ENCODE measurements around the gene DCUN1D4.

DCUN1D4 gene

DNA sequence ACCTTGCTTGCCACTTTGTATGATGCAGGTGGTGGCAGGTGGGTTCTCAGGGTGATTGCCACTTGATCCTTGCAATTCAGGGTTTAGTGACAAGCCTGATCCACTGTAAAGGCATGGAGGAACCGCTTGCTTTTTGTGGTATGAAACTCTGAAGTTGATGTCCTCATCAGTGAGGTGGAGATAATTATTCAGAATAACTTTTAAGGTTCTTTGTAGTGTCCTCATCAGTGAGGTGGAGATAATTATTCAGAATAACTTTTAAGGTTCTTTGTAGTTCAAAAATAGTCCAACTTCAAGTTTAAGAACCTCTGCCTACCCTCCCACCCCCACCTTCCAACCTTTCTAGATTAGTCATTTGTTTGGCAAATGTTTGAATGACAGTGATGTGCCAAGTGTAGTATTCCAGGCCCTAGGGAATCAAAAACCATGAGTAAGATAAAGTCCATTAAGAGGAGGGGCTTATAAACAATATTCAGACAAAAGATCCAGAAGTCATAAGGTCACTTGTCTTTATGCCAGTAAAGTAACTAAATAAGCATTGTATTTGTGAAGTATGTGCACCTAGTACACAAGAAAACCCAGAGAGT lies 51.2 kb downstream of the DCUN1D4 start:
- Mint-ChIP-seq H3K4me1 (ENCODE audit: low read depth) (peaks cover 11% of the 10 kb centered on the region), H3K36me3 (ENCODE audit: low read depth) (peaks cover 2% of the 10 kb centered on the region), H3K4me3 (no peak overlapping the region), H3K9me3 (no peaks in the 10 kb centered on the region), H3K27me3 (ENCODE audit: low read depth) (no peaks in the 10 kb centered on the region), H3K27ac (peak overlapping the region; percentile 14)
- DNase-seq (ENCODE audit: low spot score), result no peak

GRCh38 chr4:51895158-51895557 lies 52.2 kb downstream of the DCUN1D4 start:
- H3K27ac Mint-ChIP-seq, result peak overlapping the region; percentile 16

DNA sequence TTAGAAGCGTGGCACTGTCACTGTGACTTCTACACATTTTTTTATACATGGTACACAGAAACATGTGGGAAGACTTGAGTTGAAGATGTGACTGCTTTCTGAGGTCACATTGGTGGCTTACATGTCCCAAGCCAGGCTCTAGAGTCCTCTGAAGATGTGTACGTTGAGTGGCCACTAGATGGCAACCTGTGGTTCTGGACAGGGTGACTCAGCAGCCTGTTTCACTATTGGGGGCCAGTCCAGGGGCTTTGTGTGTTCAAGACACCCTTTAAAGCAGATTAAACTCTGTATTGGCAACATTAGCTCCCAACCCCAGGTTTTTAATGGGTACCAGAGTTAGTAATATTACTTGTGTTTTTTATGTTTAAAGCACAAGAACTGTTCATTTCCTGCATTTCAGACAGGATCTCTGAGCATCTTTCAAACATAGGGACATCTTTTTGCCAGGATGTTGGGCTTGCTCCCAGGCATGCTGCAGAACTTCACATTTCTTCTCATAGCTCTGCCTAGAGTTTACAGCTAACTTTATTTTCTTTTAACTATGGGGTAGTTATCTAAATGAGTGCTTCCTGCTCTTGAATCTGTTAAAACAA lies 53.0 kb downstream of the DCUN1D4 start:
- H3K4me1 Mint-ChIP-seq (ENCODE audit: low read depth), result peaks cover 11% of the 10 kb centered on the region
- H3K4me3 Mint-ChIP-seq, result no peak overlapping the region
- H3K9me3 Mint-ChIP-seq, result no peaks in the 10 kb centered on the region
- peaks cover 2% of the 10 kb centered on the region for H3K36me3 Mint-ChIP-seq (ENCODE audit: low read depth)
- peak; percentile 47 for DNase-seq (ENCODE audit: low spot score)
- no peaks in the 10 kb centered on the region for H3K27me3 Mint-ChIP-seq (ENCODE audit: low read depth)
- H3K27ac Mint-ChIP-seq, result peak overlapping the region; percentile 54

More at GRCh38 chr4:51895158-51895557, 52.2 kb downstream of the DCUN1D4 start:
- H3K36me3 Mint-ChIP-seq (ENCODE audit: low read depth), result peaks cover 2% of the 10 kb centered on the region
- H3K27me3 Mint-ChIP-seq (ENCODE audit: low read depth), result no peaks in the 10 kb centered on the region
- H3K9me3 Mint-ChIP-seq, result no peaks in the 10 kb centered on the region
- DNase-seq (ENCODE audit: low spot score), result no peak
- peaks cover 11% of the 10 kb centered on the region for H3K4me1 Mint-ChIP-seq (ENCODE audit: low read depth)
- H3K4me3 Mint-ChIP-seq, result no peak overlapping the region

- peaks cover 10% of the 10 kb centered on the region for H3K4me1 Mint-ChIP-seq (ENCODE audit: low read depth)
- H3K9me3 Mint-ChIP-seq, result no peaks in the 10 kb centered on the region
- no peak for DNase-seq (ENCODE audit: low spot score)
- H3K27me3 Mint-ChIP-seq (ENCODE audit: low read depth), result no peaks in the 10 kb centered on the region
- no peak overlapping the region for H3K27ac Mint-ChIP-seq
- no peak overlapping the region for H3K4me3 Mint-ChIP-seq
- H3K36me3 Mint-ChIP-seq (ENCODE audit: low read depth), result peaks cover 17% of the 10 kb centered on the region
Observed at GRCh38 chr4:51901363-51901762, 58.4 kb downstream of the DCUN1D4 start.

DNA sequence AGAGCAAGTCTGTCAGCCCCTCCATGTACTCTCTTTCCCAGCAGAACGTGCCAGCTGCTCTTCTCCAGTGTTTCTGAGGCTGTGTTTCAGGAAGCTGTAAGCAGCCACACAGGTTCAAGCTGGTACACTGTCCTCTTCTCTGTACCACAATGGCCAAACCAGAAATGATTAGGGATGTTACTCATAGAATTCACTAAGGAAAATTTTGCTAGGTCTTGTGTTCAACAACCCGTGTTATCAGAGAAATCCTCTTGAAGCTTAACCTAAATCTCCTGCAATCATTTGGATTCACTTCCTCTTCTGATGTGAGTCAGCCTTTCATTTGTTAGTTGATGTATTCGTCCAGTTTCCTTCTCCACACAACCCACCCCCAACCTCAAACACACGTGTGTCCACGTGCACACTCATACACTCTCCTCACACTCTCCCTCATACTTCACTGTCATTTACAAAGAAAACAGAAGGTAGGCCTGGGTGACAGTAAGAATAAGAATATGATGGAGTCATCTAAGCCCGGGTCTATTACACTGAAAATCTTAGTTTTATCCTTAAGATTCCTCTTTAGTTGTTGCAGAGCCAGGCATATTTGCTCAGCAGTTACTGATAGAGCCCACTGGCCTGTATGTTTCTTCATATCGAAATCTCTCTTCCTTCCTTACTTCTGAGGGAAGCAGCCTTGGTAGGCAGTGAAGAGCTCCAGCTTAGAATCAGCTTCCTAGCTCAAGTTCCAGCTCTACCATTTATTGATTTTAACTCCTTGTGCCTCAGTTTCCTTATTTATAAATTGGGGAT lies 63.4 kb downstream of the DCUN1D4 start:
- H3K36me3 Mint-ChIP-seq (ENCODE audit: low read depth), result peaks cover 27% of the 10 kb centered on the region
- H3K27me3 Mint-ChIP-seq (ENCODE audit: low read depth), result no peaks in the 10 kb centered on the region
- H3K4me3 Mint-ChIP-seq, result no peak overlapping the region
- DNase-seq (ENCODE audit: low spot score), result no peak
- H3K4me1 Mint-ChIP-seq (ENCODE audit: low read depth), result peaks cover 9% of the 10 kb centered on the region
- H3K9me3 Mint-ChIP-seq, result no peaks in the 10 kb centered on the region
- H3K27ac Mint-ChIP-seq, result peak overlapping the region; percentile 13

GRCh38 chr4:51907006-51907669 lies 64.2 kb downstream of the DCUN1D4 start:
- Mint-ChIP-seq H3K27me3 (ENCODE audit: low read depth) (no peaks in the 10 kb centered on the region), H3K4me3 (no peak overlapping the region), H3K9me3 (no peaks in the 10 kb centered on the region), H3K27ac (no peak overlapping the region), H3K36me3 (ENCODE audit: low read depth) (peaks cover 29% of the 10 kb centered on the region), H3K4me1 (ENCODE audit: low read depth) (peaks cover 9% of the 10 kb centered on the region)
- no peak for DNase-seq (ENCODE audit: low spot score)

- H3K9me3 Mint-ChIP-seq, result no peaks in the 10 kb centered on the region
- no peaks in the 10 kb centered on the region for H3K27me3 Mint-ChIP-seq (ENCODE audit: low read depth)
- H3K27ac Mint-ChIP-seq, result no peak overlapping the region
- H3K4me1 Mint-ChIP-seq (ENCODE audit: low read depth), result peaks cover 9% of the 10 kb centered on the region
- DNase-seq (ENCODE audit: low spot score), result no peak
- no peak overlapping the region for H3K4me3 Mint-ChIP-seq
- peaks cover 43% of the 10 kb centered on the region for H3K36me3 Mint-ChIP-seq (ENCODE audit: low read depth)
Observed at GRCh38 chr4:51909236-51909703, 66.3 kb downstream of the DCUN1D4 start.

DNA sequence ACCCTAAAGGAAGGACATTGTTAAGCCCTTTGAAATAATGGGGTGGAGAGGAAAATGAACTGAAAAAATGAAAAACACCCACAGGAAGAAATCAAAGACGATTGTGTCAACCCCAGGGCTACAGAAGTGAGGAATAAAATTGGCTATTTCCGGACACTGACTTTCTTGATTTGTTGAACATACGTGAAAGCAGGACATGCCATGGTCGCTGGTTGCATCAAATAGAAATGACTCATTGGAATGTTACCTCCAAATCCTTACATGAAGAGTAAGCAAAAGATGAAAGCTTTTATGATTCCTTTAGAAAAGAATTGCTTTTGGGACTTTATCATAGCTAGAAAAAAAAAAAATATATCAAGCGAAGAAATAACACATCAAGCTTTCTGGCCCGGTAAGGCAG lies 75.3 kb downstream of the DCUN1D4 start:
- Mint-ChIP-seq H3K36me3 (ENCODE audit: low read depth) (peaks cover 24% of the 10 kb centered on the region), H3K27ac (no peak overlapping the region), H3K4me1 (ENCODE audit: low read depth) (no peaks in the 10 kb centered on the region)

DNA sequence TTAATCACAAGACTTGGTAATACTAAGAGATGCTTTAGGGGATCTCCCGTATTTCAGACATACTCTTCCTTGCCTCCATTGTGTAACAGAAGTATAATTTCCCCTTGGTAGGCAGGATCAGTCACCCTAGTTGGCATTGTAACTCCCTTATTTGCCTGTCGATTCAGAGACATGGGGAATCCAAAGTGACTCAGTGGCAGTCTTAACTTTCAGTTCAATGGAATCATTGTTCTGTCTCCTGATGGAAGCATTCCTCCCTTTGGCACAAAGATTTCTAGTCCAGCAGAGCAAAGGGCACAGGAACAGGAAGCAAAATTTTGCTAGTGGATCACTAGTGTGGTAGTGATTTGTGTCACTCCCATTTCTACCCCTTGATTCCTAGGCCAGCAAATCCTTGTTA lies 80.4 kb downstream of the DCUN1D4 start:
- Mint-ChIP-seq H3K9me3 (no peaks in the 10 kb centered on the region), H3K27me3 (ENCODE audit: low read depth) (no peaks in the 10 kb centered on the region), H3K36me3 (ENCODE audit: low read depth) (no peaks in the 10 kb centered on the region), H3K27ac (no peak overlapping the region), H3K4me1 (ENCODE audit: low read depth) (no peaks in the 10 kb centered on the region), H3K4me3 (no peak overlapping the region)
- DNase-seq (ENCODE audit: low spot score), result no peak

More for the DNA sequence above, 75.3 kb downstream of the DCUN1D4 start:
- H3K9me3 Mint-ChIP-seq, result peaks cover 9% of the 10 kb centered on the region
- no peak for DNase-seq (ENCODE audit: low spot score)
- H3K4me3 Mint-ChIP-seq, result no peak overlapping the region
- H3K27me3 Mint-ChIP-seq (ENCODE audit: low read depth), result no peaks in the 10 kb centered on the region

DNA sequence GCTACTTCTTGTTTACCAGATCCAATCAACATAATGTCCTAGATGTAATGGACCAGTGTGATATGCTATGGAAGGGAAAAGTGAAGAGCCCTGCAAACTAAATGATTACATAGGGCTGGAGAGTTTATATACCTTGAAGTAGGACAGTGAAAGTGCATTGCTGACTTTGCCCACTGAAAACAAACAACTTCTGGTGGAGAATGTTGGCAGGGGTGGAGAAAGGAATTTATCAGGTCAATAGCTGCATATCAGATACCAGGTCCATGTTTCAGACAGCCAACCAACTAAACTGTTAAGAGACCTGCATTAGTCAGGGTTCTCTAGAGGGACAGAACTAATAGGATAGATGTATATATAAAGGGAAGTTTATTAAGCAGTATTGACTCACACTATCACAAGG lies 82.4 kb downstream of the DCUN1D4 start:
- Mint-ChIP-seq H3K27me3 (ENCODE audit: low read depth) (peaks cover 2% of the 10 kb centered on the region), H3K27ac (no peak overlapping the region), H3K9me3 (no peaks in the 10 kb centered on the region), H3K4me1 (ENCODE audit: low read depth) (no peaks in the 10 kb centered on the region), H3K36me3 (ENCODE audit: low read depth) (no peaks in the 10 kb centered on the region), H3K4me3 (no peak overlapping the region)
- no peak for DNase-seq (ENCODE audit: low spot score)

GRCh38 chr4:51930557-51930956 lies 87.6 kb downstream of the DCUN1D4 start:
- H3K4me1 Mint-ChIP-seq (ENCODE audit: low read depth), result no peaks in the 10 kb centered on the region
- H3K9me3 Mint-ChIP-seq, result no peaks in the 10 kb centered on the region
- DNase-seq (ENCODE audit: low spot score), result no peak
- H3K36me3 Mint-ChIP-seq (ENCODE audit: low read depth), result no peaks in the 10 kb centered on the region
- no peak overlapping the region for H3K27ac Mint-ChIP-seq
- H3K4me3 Mint-ChIP-seq, result no peak overlapping the region
- peaks cover 2% of the 10 kb centered on the region for H3K27me3 Mint-ChIP-seq (ENCODE audit: low read depth)

DNA sequence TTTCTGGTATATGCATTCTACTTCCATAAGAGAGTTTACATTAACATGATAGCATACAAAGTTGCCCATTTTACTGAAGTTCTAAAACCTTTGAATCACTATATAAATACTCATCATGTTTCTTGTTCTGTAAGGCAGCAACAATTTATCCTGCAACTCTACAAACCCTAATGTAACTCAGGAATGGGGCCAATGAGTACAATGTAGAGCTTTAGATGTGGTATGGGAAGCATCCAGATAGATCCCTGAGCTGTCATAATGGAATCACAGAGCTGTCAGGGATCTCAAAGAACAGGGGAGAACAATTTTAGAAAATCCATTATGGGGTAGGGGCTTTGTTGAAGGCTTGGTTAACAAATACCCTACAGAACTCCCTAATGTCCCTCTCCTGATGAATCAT lies 88.5 kb downstream of the DCUN1D4 start:
- no peaks in the 10 kb centered on the region for H3K9me3 Mint-ChIP-seq
- no peaks in the 10 kb centered on the region for H3K36me3 Mint-ChIP-seq (ENCODE audit: low read depth)
- no peak overlapping the region for H3K27ac Mint-ChIP-seq
- no peaks in the 10 kb centered on the region for H3K4me1 Mint-ChIP-seq (ENCODE audit: low read depth)
- H3K27me3 Mint-ChIP-seq (ENCODE audit: low read depth), result peaks cover 2% of the 10 kb centered on the region
- no peak for DNase-seq (ENCODE audit: low spot score)
- no peak overlapping the region for H3K4me3 Mint-ChIP-seq

GRCh38 chr4:51932261-51932660 lies 89.3 kb downstream of the DCUN1D4 start:
- no peaks in the 10 kb centered on the region for H3K36me3 Mint-ChIP-seq (ENCODE audit: low read depth)
- H3K4me1 Mint-ChIP-seq (ENCODE audit: low read depth), result no peaks in the 10 kb centered on the region
- H3K27me3 Mint-ChIP-seq (ENCODE audit: low read depth), result peaks cover 2% of the 10 kb centered on the region
- no peak overlapping the region for H3K27ac Mint-ChIP-seq
- no peak for DNase-seq (ENCODE audit: low spot score)
- H3K4me3 Mint-ChIP-seq, result no peak overlapping the region
- H3K9me3 Mint-ChIP-seq, result no peaks in the 10 kb centered on the region

GRCh38 chr4:51932684-51933083 lies 89.7 kb downstream of the DCUN1D4 start:
- Mint-ChIP-seq H3K27me3 (ENCODE audit: low read depth) (peaks cover 2% of the 10 kb centered on the region), H3K4me3 (no peak overlapping the region), H3K27ac (no peak overlapping the region), H3K36me3 (ENCODE audit: low read depth) (no peaks in the 10 kb centered on the region), H3K4me1 (ENCODE audit: low read depth) (no peaks in the 10 kb centered on the region), H3K9me3 (no peaks in the 10 kb centered on the region)
- no peak for DNase-seq (ENCODE audit: low spot score)

All from T-helper 2 cell treated with Interferon-gamma antibody and Interleukin-4, amounts not matched to agents 5 μg/mL and 100 μg/mL, for 36 hours (primary cell).